Activated CD4-positive, alpha-beta T cell treated with anti-CD3 and anti-CD28 coated beads, Interleukin-2, amount 10 ng/mL, durations not matched to agents 24 days and 14 days (primary cell): Measurements from ENCODE around the gene PLRG1. TPM values are rescaled to one million over a fixed set of nuclear protein-coding genes. Genes with fewer than 3 reads are reported as not detected.

Experiments used
- DNase-seq: peaks from one replicate; pipeline ENCODE4 v3.0.0; 2022
- H3K27ac Mint-ChIP-seq: one replicate; pipeline ENCODE4 v1.8.0; 2022; ENCODE audit warnings: mild to moderate bottlenecking, mixed read lengths
- H3K27me3 Mint-ChIP-seq: one replicate; pipeline ENCODE4 v1.8.0; 2022; ENCODE audit warnings: mixed read lengths
- H3K36me3 Mint-ChIP-seq: one replicate; pipeline ENCODE4 v1.8.0; 2022; ENCODE audit warnings: low read depth, mild to moderate bottlenecking, mixed read lengths
- H3K4me1 Mint-ChIP-seq: one replicate; pipeline ENCODE4 v1.8.0; 2021; ENCODE audit warnings: mixed read lengths
- H3K4me3 Mint-ChIP-seq: one replicate; pipeline ENCODE4 v1.8.0; 2022; ENCODE audit warnings: mild to moderate bottlenecking, moderate library complexity, mixed read lengths
- H3K9me3 Mint-ChIP-seq: one replicate; pipeline ENCODE4 v1.8.0; 2021; ENCODE audit warnings: mixed read lengths
- intact Hi-C: fragments of 100-400 bp; cut with micrococcal nuclease; formaldehyde crosslinking; loops from one replicate; pipeline ENCODE4 v1.15.1; 2023
- total RNA-seq: library from RNA; stranded (reverse); gene quantifications from 2 replicates; pipeline ENCODE4 v1.2.3, GENCODE V29; 2022

Gene PLRG1
- total RNA-seq, 1 donor from 2014 or later = 81.1 TPM

- no peaks in the 10 kb centered on the region for H3K36me3 Mint-ChIP-seq
- H3K27me3 Mint-ChIP-seq = peaks cover 38% of the 10 kb centered on the region
These were observed 28.6 kb downstream of the PLRG1 start for GRCh38 chr4:154521607-154522006.

GRCh38 chr4:154519214-154519613, 31.0 kb downstream of the PLRG1 start:
- Mint-ChIP-seq H3K9me3 (no peaks in the 10 kb centered on the region), H3K36me3 (no peaks in the 10 kb centered on the region), H3K4me1 (no peaks in the 10 kb centered on the region), H3K27me3 (peaks cover 36% of the 10 kb centered on the region), H3K4me3 (no peak overlapping the region), H3K27ac (no peak overlapping the region)
- intact Hi-C loops = no loop called here
- no peak for DNase-seq

More at GRCh38 chr4:154521607-154522006, 28.6 kb downstream of the PLRG1 start:
- H3K27ac Mint-ChIP-seq = no peak overlapping the region
- H3K9me3 Mint-ChIP-seq = no peaks in the 10 kb centered on the region
- H3K4me1 Mint-ChIP-seq = peaks cover 3% of the 10 kb centered on the region
- H3K4me3 Mint-ChIP-seq = no peak overlapping the region
- intact Hi-C loops = no loop called here
- no peak for DNase-seq

DNA sequence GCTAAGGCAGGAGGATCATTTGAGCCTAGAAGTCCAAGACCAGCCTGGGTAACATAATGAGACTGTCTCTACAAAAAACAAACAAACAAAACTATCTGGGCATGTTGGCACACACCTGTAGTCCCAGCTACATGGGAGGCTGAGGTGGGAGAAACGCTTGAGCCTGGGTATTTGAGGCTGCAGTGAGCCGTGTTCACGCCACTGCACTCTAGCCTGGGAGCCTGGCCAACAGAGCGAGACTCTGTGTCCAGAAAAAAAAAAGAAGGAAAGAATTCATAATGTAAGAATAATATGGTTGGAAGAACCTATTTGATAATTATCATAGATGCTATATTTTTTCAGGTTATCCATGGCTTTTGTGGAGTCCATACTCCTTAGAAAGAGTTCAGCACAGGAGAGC, 32.6 kb downstream of the PLRG1 start:
- Mint-ChIP-seq H3K27ac (no peak overlapping the region), H3K27me3 (peaks cover 41% of the 10 kb centered on the region), H3K4me3 (no peak overlapping the region), H3K4me1 (no peaks in the 10 kb centered on the region), H3K36me3 (no peaks in the 10 kb centered on the region), H3K9me3 (no peaks in the 10 kb centered on the region)
- DNase-seq = no peak
- intact Hi-C loops = no loop called here

DNA sequence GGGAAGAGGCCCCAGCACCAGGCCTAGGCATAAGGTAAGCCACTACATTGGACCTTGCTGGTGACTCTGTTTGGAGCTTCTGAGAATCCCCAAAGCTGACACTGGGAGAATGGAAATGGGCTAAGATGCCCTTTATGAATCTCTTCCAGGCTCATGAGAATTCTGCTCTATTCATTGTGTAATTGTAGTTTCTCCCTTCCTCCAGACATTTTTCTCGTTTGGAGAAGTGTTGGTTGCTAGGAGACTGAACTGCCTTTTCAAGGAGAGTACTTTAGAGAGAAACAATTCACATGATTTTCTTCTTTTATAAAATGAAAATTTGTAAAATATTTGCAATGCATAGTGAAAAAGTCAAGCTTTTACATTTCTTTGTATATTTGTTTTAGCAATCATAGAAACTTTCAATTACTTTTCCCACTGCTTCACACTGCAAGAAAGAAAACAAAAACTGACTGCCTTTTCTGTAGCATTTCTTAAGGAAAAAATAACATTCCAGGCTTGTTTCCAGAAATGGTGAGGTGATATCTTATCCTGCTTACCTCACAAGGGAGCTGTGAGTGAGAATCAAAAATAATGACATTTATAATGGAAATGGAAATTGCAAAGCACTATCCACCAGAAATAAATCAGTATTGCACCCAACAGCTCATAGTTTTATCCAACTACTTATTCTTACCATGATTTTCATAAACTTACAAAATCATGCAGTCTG, 33.7 kb downstream of the PLRG1 start:
- H3K9me3 Mint-ChIP-seq = no peaks in the 10 kb centered on the region
- H3K4me1 Mint-ChIP-seq = no peaks in the 10 kb centered on the region
- no peaks in the 10 kb centered on the region for H3K36me3 Mint-ChIP-seq
- H3K4me3 Mint-ChIP-seq = no peak overlapping the region
- no peak for DNase-seq
- H3K27ac Mint-ChIP-seq = no peak overlapping the region
- H3K27me3 Mint-ChIP-seq = peaks cover 46% of the 10 kb centered on the region
- intact Hi-C loops = no loop called here

DNA sequence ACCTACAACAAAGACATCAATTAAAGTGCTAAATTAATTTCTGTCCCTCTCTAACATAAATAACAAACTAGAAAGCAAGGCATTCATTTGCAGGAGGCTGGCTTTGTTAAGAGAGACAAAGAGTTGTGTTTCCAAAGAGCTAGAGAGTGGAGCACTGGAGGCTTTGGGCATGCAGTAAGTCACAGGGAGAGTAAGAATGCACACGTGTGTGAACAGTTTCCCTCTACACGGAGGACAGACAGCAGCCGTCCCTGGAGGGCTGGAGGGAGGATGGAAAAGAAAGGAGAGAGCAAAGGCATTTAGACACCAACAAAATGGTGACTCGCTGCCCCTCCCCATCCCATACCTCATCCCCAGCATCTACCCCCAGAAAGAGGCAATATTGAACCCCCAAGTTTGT, 38.2 kb downstream of the PLRG1 start:
- intact Hi-C loops = no loop called here
- H3K9me3 Mint-ChIP-seq = no peaks in the 10 kb centered on the region
- no peaks in the 10 kb centered on the region for H3K36me3 Mint-ChIP-seq
- H3K27me3 Mint-ChIP-seq = peaks cover 31% of the 10 kb centered on the region
- H3K4me1 Mint-ChIP-seq = no peaks in the 10 kb centered on the region
- no peak overlapping the region for H3K4me3 Mint-ChIP-seq
- H3K27ac Mint-ChIP-seq = no peak overlapping the region
- DNase-seq = no peak

DNA sequence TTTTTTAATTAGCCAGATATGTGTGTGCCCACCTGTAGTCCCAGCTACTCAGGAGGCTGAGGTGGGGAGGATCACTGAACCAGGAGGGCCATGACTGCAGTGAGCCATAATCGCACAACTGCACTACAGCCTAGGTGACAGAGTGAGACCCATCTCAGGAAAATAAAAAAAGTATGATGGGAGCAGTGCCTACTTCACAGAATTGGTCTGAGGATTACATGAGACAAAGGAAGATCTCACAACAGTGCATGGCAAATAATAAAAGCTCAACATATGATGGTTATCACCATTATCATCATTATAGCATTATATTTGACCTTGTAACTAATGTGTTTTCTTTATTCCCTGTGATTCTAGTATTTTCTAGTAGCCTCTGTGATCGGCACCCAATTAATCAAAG, 38.7 kb downstream of the PLRG1 start:
- intact Hi-C loops = no loop called here
- H3K4me3 Mint-ChIP-seq = no peak overlapping the region
- no peak overlapping the region for H3K27ac Mint-ChIP-seq
- peaks cover 32% of the 10 kb centered on the region for H3K27me3 Mint-ChIP-seq
- H3K9me3 Mint-ChIP-seq = no peaks in the 10 kb centered on the region
- H3K4me1 Mint-ChIP-seq = no peaks in the 10 kb centered on the region
- DNase-seq = no peak
- no peaks in the 10 kb centered on the region for H3K36me3 Mint-ChIP-seq

- intact Hi-C loops = no loop called here
- no peaks in the 10 kb centered on the region for H3K36me3 Mint-ChIP-seq
- peaks cover 37% of the 10 kb centered on the region for H3K27me3 Mint-ChIP-seq
- DNase-seq = no peak
- no peak overlapping the region for H3K4me3 Mint-ChIP-seq
- H3K27ac Mint-ChIP-seq = no peak overlapping the region
- no peaks in the 10 kb centered on the region for H3K4me1 Mint-ChIP-seq
- no peaks in the 10 kb centered on the region for H3K9me3 Mint-ChIP-seq
These were observed 43.0 kb downstream of the PLRG1 start for GRCh38 chr4:154507156-154507555.

DNA sequence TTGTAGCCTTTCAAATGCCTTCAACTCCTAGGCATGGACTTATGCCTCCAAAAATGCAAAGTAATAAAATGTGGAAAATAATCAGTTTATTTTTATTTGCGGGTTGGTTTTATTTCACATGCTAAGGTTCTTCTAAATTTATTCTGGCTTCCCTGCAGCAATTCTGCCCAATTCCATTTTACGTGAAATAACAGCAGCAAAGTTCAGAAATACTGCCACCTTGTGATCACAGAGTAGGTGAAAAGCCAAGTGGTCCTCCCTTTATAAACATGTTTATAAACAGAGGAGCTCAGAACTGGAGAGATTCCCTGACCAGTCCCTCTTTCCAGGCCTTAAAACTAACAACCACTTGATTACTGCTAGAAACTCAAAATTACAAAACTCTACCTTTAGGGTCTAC, 43.9 kb downstream of the PLRG1 start:
- Mint-ChIP-seq H3K27ac (no peak overlapping the region), H3K4me1 (no peaks in the 10 kb centered on the region)

GRCh38 chr4:154503598-154503997, 46.6 kb downstream of the PLRG1 start:
- H3K27me3 Mint-ChIP-seq = peaks cover 43% of the 10 kb centered on the region
- no peak for DNase-seq
- no peak overlapping the region for H3K27ac Mint-ChIP-seq
- H3K9me3 Mint-ChIP-seq = no peaks in the 10 kb centered on the region
- no peaks in the 10 kb centered on the region for H3K36me3 Mint-ChIP-seq
- H3K4me3 Mint-ChIP-seq = no peak overlapping the region
- no peaks in the 10 kb centered on the region for H3K4me1 Mint-ChIP-seq
- intact Hi-C loops = loop anchor here (5.0 kb wide), 1 partner anchor 176 kb away; no protein-coding TSS in a partner anchor

More for the DNA sequence above, 43.9 kb downstream of the PLRG1 start:
- H3K36me3 Mint-ChIP-seq = no peaks in the 10 kb centered on the region
- peaks cover 39% of the 10 kb centered on the region for H3K27me3 Mint-ChIP-seq
- no peaks in the 10 kb centered on the region for H3K9me3 Mint-ChIP-seq
- no peak overlapping the region for H3K4me3 Mint-ChIP-seq
- no peak for DNase-seq
- intact Hi-C loops = no loop called here

- H3K4me3 Mint-ChIP-seq = no peak overlapping the region
- H3K4me1 Mint-ChIP-seq = no peaks in the 10 kb centered on the region
- DNase-seq = no peak
- H3K9me3 Mint-ChIP-seq = no peaks in the 10 kb centered on the region
- H3K27me3 Mint-ChIP-seq = peaks cover 43% of the 10 kb centered on the region
- H3K36me3 Mint-ChIP-seq = no peaks in the 10 kb centered on the region
- intact Hi-C loops = loop anchor here (5.0 kb wide), 1 partner anchor 175 kb away; no protein-coding TSS in a partner anchor
- H3K27ac Mint-ChIP-seq = no peak overlapping the region
These were observed 48.1 kb downstream of the PLRG1 start for GRCh38 chr4:154502111-154502510.

GRCh38 chr4:154497889-154498288, 52.3 kb downstream of the PLRG1 start:
- H3K4me3 Mint-ChIP-seq = no peak overlapping the region
- no peak for DNase-seq
- peaks cover 41% of the 10 kb centered on the region for H3K27me3 Mint-ChIP-seq
- intact Hi-C loops = no loop called here
- no peaks in the 10 kb centered on the region for H3K4me1 Mint-ChIP-seq
- H3K36me3 Mint-ChIP-seq = no peaks in the 10 kb centered on the region
- no peaks in the 10 kb centered on the region for H3K9me3 Mint-ChIP-seq
- no peak overlapping the region for H3K27ac Mint-ChIP-seq

DNA sequence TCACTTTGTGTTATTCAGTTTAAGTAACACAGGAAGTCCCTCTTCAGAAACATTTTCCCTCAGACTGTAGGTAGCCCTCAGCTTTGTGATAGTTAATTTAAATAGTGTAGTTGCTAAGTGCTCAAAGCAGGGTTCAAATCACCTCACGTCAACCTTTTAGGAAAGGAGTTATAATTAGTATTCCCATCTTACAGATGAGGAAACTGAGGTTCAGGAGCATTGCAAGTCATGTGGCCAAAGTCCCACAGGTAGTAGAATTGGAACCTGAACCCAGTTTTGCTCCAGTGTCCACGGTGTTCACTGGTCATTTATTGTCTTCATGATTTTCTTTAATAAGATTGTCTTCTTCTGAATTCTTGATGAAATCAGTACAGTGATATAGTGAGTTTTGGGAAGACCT, 54.3 kb downstream of the PLRG1 start:
- Mint-ChIP-seq H3K27me3 (peaks cover 54% of the 10 kb centered on the region), H3K27ac (no peak overlapping the region), H3K36me3 (no peaks in the 10 kb centered on the region), H3K4me3 (no peak overlapping the region), H3K4me1 (peaks cover 10% of the 10 kb centered on the region), H3K9me3 (no peaks in the 10 kb centered on the region)
- no peak for DNase-seq
- intact Hi-C loops = no loop called here

DNA sequence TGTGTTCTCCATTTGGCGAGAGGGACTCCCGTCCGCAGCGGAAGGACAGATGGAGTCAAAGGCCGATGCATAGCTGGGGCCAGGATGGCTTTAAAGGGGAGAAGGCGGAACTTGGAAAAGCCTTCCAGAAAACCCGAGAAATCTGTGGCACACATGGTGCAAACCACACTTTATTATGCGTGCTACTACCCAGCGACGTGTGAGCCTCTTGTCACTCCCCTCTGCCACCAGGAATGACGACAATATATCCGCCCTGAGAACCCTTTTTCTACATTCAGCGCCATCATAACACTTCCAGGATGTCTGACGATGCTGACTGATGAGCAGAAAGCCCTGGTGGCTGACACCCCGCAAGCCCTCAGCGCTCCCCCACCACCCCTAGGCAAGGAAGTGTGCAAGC, 57.9 kb downstream of the PLRG1 start:
- intact Hi-C loops = loop anchor here (5.0 kb wide), 2 partner anchors 250 to 705 kb away; partner anchors contain the start of genes LRAT and SFRP2
- Mint-ChIP-seq H3K27me3 (peaks cover 68% of the 10 kb centered on the region), H3K9me3 (no peaks in the 10 kb centered on the region), H3K4me3 (peak overlapping the region; percentile 66), H3K4me1 (peaks cover 13% of the 10 kb centered on the region), H3K36me3 (no peaks in the 10 kb centered on the region), H3K27ac (no peak overlapping the region)
- no peak for DNase-seq

- intact Hi-C loops = loop anchor here (5.0 kb wide), 2 partner anchors 251 to 704 kb away; partner anchors contain the start of genes LRAT and SFRP2
- DNase-seq = peak; percentile 68
- Mint-ChIP-seq H3K27me3 (peaks cover 68% of the 10 kb centered on the region), H3K9me3 (no peaks in the 10 kb centered on the region), H3K27ac (peak within 1 kb of the TSS; percentile 29), H3K4me3 (peak within 1 kb of the TSS; percentile 66), H3K36me3 (no peaks in the 10 kb centered on the region), H3K4me1 (peaks cover 13% of the 10 kb centered on the region)
These were observed 58.6 kb downstream of the PLRG1 start, which contains the start of gene DCHS2 for GRCh38 chr4:154491341-154492271. TSS of gene DCHS2 (minus strand) at chr4:154491799. CDS start at chr4:154491355, 444 bp downstream.
